GM12801 (cell line): Measurements from ENCODE around the gene PACSIN2.

ENCODE experiments used
- TF ChIP-seq, protein P1 (sequence below): IDR thresholded peaks from one replicate; pipeline ENCODE4 v1.5.1; 2011; ENCODE audit warnings: control low read depth; ENCODE audit not compliant: insufficient read length; ENCODE audit errors: extremely low read depth

The PACSIN2 gene

DNA sequence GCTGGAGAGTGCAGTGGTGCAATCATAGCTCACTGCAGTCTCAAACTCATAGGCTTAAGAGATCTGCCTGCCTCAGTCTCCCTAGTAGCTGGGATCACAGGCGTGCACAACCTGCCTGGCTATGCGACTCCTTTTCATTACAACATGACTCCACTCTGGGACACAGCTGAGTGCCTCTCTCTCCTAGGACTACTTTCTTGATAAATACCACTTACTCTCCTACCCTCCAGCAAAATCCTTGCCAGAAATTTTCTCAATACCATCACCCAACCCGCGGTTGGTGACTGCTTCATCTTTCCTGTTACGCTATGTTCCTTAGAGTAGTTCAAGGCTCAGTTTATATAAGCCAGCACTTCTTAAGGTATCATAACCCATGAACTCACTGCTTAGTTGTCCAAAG, 184.8 kb downstream of the PACSIN2 start:
- TF ChIP-seq, protein P1, sequence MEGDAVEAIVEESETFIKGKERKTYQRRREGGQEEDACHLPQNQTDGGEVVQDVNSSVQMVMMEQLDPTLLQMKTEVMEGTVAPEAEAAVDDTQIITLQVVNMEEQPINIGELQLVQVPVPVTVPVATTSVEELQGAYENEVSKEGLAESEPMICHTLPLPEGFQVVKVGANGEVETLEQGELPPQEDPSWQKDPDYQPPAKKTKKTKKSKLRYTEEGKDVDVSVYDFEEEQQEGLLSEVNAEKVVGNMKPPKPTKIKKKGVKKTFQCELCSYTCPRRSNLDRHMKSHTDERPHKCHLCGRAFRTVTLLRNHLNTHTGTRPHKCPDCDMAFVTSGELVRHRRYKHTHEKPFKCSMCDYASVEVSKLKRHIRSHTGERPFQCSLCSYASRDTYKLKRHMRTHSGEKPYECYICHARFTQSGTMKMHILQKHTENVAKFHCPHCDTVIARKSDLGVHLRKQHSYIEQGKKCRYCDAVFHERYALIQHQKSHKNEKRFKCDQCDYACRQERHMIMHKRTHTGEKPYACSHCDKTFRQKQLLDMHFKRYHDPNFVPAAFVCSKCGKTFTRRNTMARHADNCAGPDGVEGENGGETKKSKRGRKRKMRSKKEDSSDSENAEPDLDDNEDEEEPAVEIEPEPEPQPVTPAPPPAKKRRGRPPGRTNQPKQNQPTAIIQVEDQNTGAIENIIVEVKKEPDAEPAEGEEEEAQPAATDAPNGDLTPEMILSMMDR: no peak

DNA sequence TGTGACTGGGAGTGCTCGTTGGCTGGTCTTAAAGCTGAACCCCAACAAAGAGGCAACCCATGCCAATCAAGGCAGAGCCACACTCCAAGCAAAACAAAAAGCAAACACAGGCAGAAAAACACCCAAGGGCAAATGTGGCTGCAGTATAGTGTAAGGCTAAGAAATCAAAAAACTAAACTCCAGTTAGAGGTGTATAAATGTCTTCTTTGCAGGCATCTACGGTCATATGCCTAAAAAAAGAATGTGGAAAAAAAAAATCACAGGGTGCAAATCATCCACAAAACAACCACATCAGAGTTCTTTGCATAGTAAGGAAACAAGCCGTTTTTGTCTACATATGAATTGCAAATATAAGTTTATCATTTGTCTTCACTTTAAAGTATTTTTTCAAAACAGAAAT, 185.6 kb downstream of the PACSIN2 start:
- TF ChIP-seq, protein P1: no peak

DNA sequence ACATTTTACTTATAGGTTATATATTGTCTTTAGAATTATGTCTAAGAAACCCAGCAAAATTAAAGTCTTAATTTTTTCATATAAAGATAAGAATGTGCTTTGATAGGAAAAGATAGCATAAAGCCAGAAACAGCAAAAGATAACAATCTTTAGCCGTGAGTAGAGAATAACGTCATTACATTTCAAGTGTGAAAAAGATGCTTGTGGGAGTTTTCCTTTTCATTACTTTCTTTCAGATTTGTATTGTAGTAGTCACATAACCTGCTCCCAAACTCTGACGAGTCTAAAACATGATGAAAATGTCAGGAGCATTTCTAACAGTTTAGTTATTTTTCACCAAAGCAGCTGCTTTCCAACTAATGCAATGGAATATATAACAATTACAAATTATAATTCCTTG, 189.2 kb downstream of the PACSIN2 start:
- TF ChIP-seq, protein P1: no peak

DNA sequence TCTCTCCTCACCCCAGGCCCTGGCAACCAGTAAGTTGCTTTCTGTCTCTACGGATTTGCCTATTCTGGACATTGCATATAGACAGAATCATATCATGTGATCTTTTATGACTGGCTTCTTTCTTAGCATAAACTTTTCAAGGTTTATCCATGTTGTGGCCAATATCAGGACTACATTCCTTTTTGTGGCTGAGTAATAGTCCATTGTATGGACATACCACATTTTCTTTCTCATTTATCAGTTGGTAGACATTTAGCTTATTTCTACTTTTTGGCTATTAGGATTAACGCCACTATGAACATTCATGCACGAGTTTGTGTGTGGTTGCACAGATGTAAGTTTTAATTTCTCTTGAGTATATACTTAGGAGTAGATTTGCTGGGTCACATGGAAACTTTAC, 193.6 kb downstream of the PACSIN2 start:
- TF ChIP-seq, protein P1: no peak

DNA sequence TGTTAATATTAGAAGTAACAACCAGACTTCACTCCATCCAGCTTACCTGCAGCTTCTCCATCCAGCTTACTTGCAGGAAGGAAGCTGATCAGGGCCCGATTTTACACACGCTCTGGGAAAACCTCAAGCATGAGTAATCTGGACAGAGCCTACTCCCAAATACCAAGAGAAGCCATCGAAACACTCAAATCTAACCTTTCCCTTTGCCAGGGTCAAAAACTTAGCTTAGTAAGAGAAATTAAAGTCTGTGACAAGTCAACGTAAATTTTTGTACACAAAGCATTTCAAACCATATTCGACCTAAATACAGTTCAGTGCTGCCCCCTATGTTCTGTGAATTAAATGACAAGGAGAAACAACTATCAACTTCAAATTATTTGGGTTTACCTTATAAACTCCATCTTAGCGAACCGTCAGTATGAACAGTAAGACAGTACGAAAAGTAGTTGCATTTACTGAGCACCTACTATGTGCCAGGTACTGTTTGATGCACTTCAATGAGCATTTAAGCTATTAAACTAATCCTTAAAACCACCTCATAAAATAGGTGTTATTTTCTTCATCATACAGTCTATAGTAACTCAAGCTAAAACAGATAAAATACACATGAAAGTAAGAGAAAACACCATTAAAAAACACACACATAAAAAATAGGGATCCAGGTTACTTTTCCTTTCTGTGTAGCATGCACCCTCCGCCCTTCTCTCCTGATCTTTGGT, 194.7 kb downstream of the PACSIN2 start:
- TF ChIP-seq, protein P1: no peak
